Fibroblast of lung (primary cell): Measurements from ENCODE around the gene SUGCT.

Experiments
- CTCF ChIP-seq, 2 donors: IDR thresholded peaks in 1 of 2; conservative IDR thresholded peaks in 1 of 2; 1 replicate in 1 of 2; 2 replicates in 1 of 2; pipeline ENCODE4 v1.5.1; 2011 to 2012; ENCODE audit warnings: low read length in 2 of 2, control low read depth in 1 of 2, inconsistent platforms in 1 of 2, low read depth in 1 of 2, mild to moderate bottlenecking in 1 of 2
- EZH2 ChIP-seq: IDR thresholded peaks from 2 replicates; pipeline ENCODE4 v1.5.1; 2012; ENCODE audit warnings: low read length, control low read depth, mild to moderate bottlenecking; ENCODE audit errors: missing control alignments

DNA sequence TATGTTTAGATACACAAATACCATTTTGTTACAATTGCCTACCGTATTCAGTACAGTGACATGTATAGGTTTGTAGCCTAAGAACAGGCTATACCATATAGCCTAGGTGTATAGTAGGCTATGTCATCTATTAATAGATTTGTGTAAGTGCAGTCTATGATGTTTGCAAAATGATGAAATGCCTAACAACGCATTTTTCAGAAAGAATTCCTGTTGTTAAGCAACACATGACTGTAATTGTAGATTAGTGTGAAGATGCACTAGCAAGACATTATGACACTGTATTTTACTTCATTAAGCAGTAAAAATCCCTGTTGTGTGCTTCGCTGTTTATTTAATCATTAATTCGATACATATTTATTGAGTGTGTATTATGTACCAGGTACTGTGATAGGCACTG is 446.0 kb downstream of the SUGCT start:
- TF ChIP-seq CTCF (conservative IDR thresholded peaks at IDR 0.05 in 1 of 2, IDR thresholded peaks at IDR 0.05 in 1 of 2; ENCODE audit: low read depth in 1 of 2, low read length in 2 of 2) (no peak), EZH2 (no peak)
